H1 (cell line): Measurements from ENCODE around the gene PSMC1. TPM values are rescaled to one million over a fixed set of nuclear protein-coding genes. Genes with fewer than 3 reads are reported as not detected.

Source experiments
- CTCF ChIA-PET: fragments of 300-600 bp; sonication (Branson Sonifier 250); formaldehyde crosslinking; loops from one replicate; lab custom pipeline; 2021; ENCODE audit not compliant: partially characterized antibody; lab: Charles Lee
- POLR2A ChIA-PET: fragments of 300-600 bp; sonication (Branson Sonifier 250); formaldehyde crosslinking; loops from one replicate; lab custom pipeline; 2021; ENCODE audit warnings: inconsistent platforms; ENCODE audit not compliant: partially characterized antibody; lab: Charles Lee
- DNase-seq, 2 experiments: peaks; one replicate each; pipeline versions ENCODE4 v3.0.0 to v3.0.0-alpha.2; 2010 to 2022; ENCODE audit warnings: low spot score in 2 of 2, low read depth in 1 of 2, mixed read lengths in 1 of 2
- FAIRE-seq: peaks from 2 replicates; lab custom pipeline; 2011; peaks lifted over from hg19 to GRCh38; lab: Jason Lieb, UNC
- H2AFZ ChIP-seq: 2 replicates; pipeline ENCODE4 v1.8.1; 2012; ENCODE audit warnings: low read length, inconsistent platforms
- H2AK5ac ChIP-seq: 2 replicates; pipeline ENCODE4 v1.6.1; 2013; ENCODE audit warnings: low read depth, low read length
- H2BK120ac ChIP-seq: replicated peaks from 2 replicates; pipeline ENCODE3; 2013; ENCODE audit warnings: low read depth, low read length, inconsistent platforms
- H2BK12ac ChIP-seq: 2 replicates; pipeline ENCODE4 v1.6.1; 2013; ENCODE audit warnings: low read depth, low read length
- H2BK15ac ChIP-seq: 2 replicates; pipeline ENCODE4 v1.6.1; 2013; ENCODE audit warnings: low read length
- H2BK20ac ChIP-seq: 2 replicates; pipeline ENCODE4 v1.6.1; 2013; ENCODE audit warnings: low read length
- H2BK5ac ChIP-seq: 2 replicates; pipeline ENCODE4 v1.6.1; 2013; ENCODE audit warnings: low read depth, low read length
- H3K14ac ChIP-seq: 2 replicates; pipeline ENCODE4 v1.6.1; 2013; ENCODE audit warnings: inconsistent platforms; ENCODE audit not compliant: insufficient read length
- H3K18ac ChIP-seq: 2 replicates; pipeline ENCODE4 v1.6.1; 2013; ENCODE audit warnings: low read length; ENCODE audit errors: extremely low read depth
- H3K23ac ChIP-seq: 2 replicates; pipeline ENCODE4 v1.6.1; 2013; ENCODE audit warnings: inconsistent platforms; ENCODE audit not compliant: insufficient read length
- H3K23me2 ChIP-seq: 2 replicates; pipeline ENCODE4 v1.6.1; 2013; ENCODE audit warnings: low read depth, low read length
- H3K27ac ChIP-seq: 2 replicates; pipeline ENCODE4 v1.6.1; 2011; ENCODE audit warnings: low read depth, low read length, inconsistent platforms
- H3K27me3 ChIP-seq, 4 experiments: replicated peaks in 1 of 4; 1 replicate in 1 of 4; 2 replicates in 3 of 4; pipeline versions ENCODE4 v1.6.1 to v1.8.1; 2011 to 2013; ENCODE audit warnings: low read length in 3 of 4, mild to moderate bottlenecking in 3 of 4, inconsistent platforms in 2 of 4, mixed read lengths in 2 of 4, moderate library complexity in 1 of 4; ENCODE audit not compliant: control insufficient read depth in 3 of 4, insufficient read depth in 3 of 4; ENCODE audit errors: extremely low read depth in 1 of 4
- H3K36me3 ChIP-seq, 4 experiments: 2 replicates each; pipeline versions ENCODE4 v1.6.1 to v1.8.1; 2011 to 2013; ENCODE audit warnings: mild to moderate bottlenecking in 4 of 4, low read length in 3 of 4, moderate library complexity in 2 of 4, control low read depth in 1 of 4, inconsistent platforms in 1 of 4; ENCODE audit not compliant: insufficient read depth in 4 of 4, control insufficient read depth in 2 of 4
- H3K4ac ChIP-seq: replicated peaks from 2 replicates; pipeline ENCODE3; 2013; ENCODE audit warnings: low read length, low read depth, mixed read lengths, inconsistent platforms; ENCODE audit not compliant: insufficient read length
- H3K4me1 ChIP-seq, 4 experiments: replicated peaks in 1 of 4; 1 replicate in 1 of 4; 2 replicates in 3 of 4; pipeline versions ENCODE4 v1.6.1 to v1.8.1; 2011 to 2013; ENCODE audit warnings: low read length in 3 of 4, inconsistent platforms in 2 of 4, mixed read lengths in 1 of 4; ENCODE audit not compliant: insufficient read depth in 4 of 4, control insufficient read depth in 3 of 4
- H3K4me2 ChIP-seq, 2 experiments: 2 replicates each; pipeline versions ENCODE4 v1.6.1 to v1.8.1; 2011 to 2013; ENCODE audit warnings: low read depth in 2 of 2, low read length in 2 of 2, control low read depth in 1 of 2, inconsistent platforms in 1 of 2, mild to moderate bottlenecking in 1 of 2; ENCODE audit not compliant: insufficient read depth in 1 of 2
- H3K4me3 ChIP-seq, 4 experiments: fragments of 200-600, 300-600 bp in 1 of 4; sonication (generic), shearing (Covaris generic), sonication (Bioruptor Twin) in 1 of 4; 2 replicates each; pipeline versions ENCODE4 v1.5.1 to v1.8.1; 2011 to 2016; ENCODE audit warnings: low read length in 4 of 4, low read depth in 3 of 4, control low read depth in 2 of 4, inconsistent platforms in 2 of 4, mild to moderate bottlenecking in 2 of 4, mixed read lengths in 1 of 4, moderate library complexity in 1 of 4; ENCODE audit not compliant: insufficient read depth in 2 of 4; ENCODE audit errors: extremely low read depth in 1 of 4
- H3K56ac ChIP-seq: replicated peaks from 2 replicates; pipeline ENCODE3; 2013; ENCODE audit warnings: low read depth, mild to moderate bottlenecking, mixed read lengths, low read length, inconsistent platforms; ENCODE audit not compliant: insufficient read length
- H3K79me1 ChIP-seq: 2 replicates; pipeline ENCODE4 v1.6.1; 2013; ENCODE audit warnings: low read depth, low read length, control low read depth
- H3K79me2 ChIP-seq, 2 experiments: 2 replicates each; pipeline versions ENCODE4 v1.6.1 to v1.8.1; 2012 to 2013; ENCODE audit warnings: low read length in 2 of 2, mild to moderate bottlenecking in 2 of 2, inconsistent platforms in 1 of 2; ENCODE audit not compliant: insufficient read depth in 2 of 2, control insufficient read depth in 1 of 2
- H3K9ac ChIP-seq, 4 experiments: replicated peaks in 1 of 4; 1 replicate in 1 of 4; 2 replicates in 3 of 4; pipeline versions ENCODE4 v1.6.1 to v1.8.1; 2011 to 2013; ENCODE audit warnings: low read depth in 3 of 4, low read length in 3 of 4, control low read depth in 2 of 4, mild to moderate bottlenecking in 2 of 4, moderate library complexity in 2 of 4, inconsistent platforms in 1 of 4; ENCODE audit errors: extremely low read depth in 1 of 4
- H3K9me3 ChIP-seq, 2 experiments: 2 replicates each; pipeline versions ENCODE4 v1.6.1 to v1.8.1; 2012 to 2013; ENCODE audit warnings: mild to moderate bottlenecking in 2 of 2, moderate library complexity in 2 of 2, control low read depth in 1 of 2, inconsistent platforms in 1 of 2, low read depth in 1 of 2, low read length in 1 of 2, mixed read lengths in 1 of 2; ENCODE audit not compliant: insufficient read depth in 2 of 2
- H4K20me1 ChIP-seq, 2 experiments: replicated peaks in 1 of 2; 2 replicates each; pipeline versions ENCODE3 to v1.8.1; 2011 to 2013; ENCODE audit warnings: inconsistent platforms in 2 of 2, low read length in 2 of 2, mild to moderate bottlenecking in 1 of 2; ENCODE audit not compliant: insufficient read depth in 2 of 2, control insufficient read depth in 1 of 2
- H4K5ac ChIP-seq: 2 replicates; pipeline ENCODE4 v1.6.1; 2013; ENCODE audit warnings: low read length, low read depth, mixed read lengths, inconsistent platforms; ENCODE audit not compliant: insufficient read length
- H4K8ac ChIP-seq: 2 replicates; pipeline ENCODE4 v1.8.0; 2013; ENCODE audit warnings: mild to moderate bottlenecking, moderate library complexity, low read length, inconsistent platforms; ENCODE audit not compliant: insufficient read depth; ENCODE audit errors: extremely low read depth
- H4K91ac ChIP-seq: replicated peaks from 2 replicates; pipeline ENCODE3; 2013; ENCODE audit warnings: low read length, mixed read lengths, inconsistent platforms; ENCODE audit not compliant: insufficient read length
- BACH1 ChIP-seq: IDR thresholded peaks from 2 replicates; pipeline ENCODE4 v1.6.1; 2012; ENCODE audit warnings: low read length, improper control_type of control experiment
- HDAC6 ChIP-seq: IDR thresholded peaks from one replicate; pipeline ENCODE4 v1.7.1; 2012; ENCODE audit warnings: low read depth, mild to moderate bottlenecking, inconsistent platforms, low read length, moderate library complexity
- SP2 ChIP-seq: IDR thresholded peaks from 2 replicates; pipeline ENCODE4 v1.6.1; 2012; ENCODE audit warnings: mild to moderate bottlenecking, low read length, inconsistent platforms
- TAF7 ChIP-seq: optimal IDR thresholded peaks from 2 replicates; pipeline ENCODE3; 2011; ENCODE audit warnings: low read depth, mild to moderate bottlenecking, inconsistent platforms, low read length, moderate library complexity, borderline replicate concordance
- WGBS, 2 experiments: shearing (Covaris generic) in 1 of 2; methylation state at CpG; one replicate each; pipeline versions ENCODE4 v1.1.6 to v1.1.7; 2013 to 2015; ENCODE audit warnings: low lambda C conversion rate in 2 of 2, mixed read lengths in 2 of 2, inconsistent platforms in 1 of 2, low coverage in 1 of 2, missing lambda C conversion rate in 1 of 2; ENCODE audit not compliant: insufficient replicate concordance in 2 of 2, insufficient coverage in 1 of 2, insufficient read length in 1 of 2; ENCODE audit errors: extremely low coverage in 1 of 2, missing lambda C conversion rate in 1 of 2; 5-methylcytosine and 5-hydroxymethylcytosine counted together
- polyA plus RNA-seq, 7 experiments: library from polyadenylated mRNA; depleted of rRNA in 3 of 7; stranded (reverse) in 5 of 7; unstranded in 2 of 7; fragments of >200 nt in 5 of 7; fragments of 200-250 nt in 2 of 7; gene quantifications; 1 replicate in 5 of 7; 2 replicates in 1 of 7; 4 replicates in 1 of 7; pipeline versions ENCODE4 v1.2.1 to v1.2.3, GENCODE V29; 2011 to 2013; ENCODE audit warnings: missing spikeins in 2 of 7, mixed read lengths in 2 of 7
- total RNA-seq: library from RNA; stranded (reverse); fragmentation: NEBNext Ultra II Directional; extraction: Animal tissue kit (Norgen Biotek cat#: 25700); gene quantifications from 2 replicates; pipeline ENCODE4 v1.2.1, GENCODE V29; 2021

Gene PSMC1
- total and polyA plus RNA-seq, 2 of the 8 experiments (the other 6 are each of a cell fraction or from before 2014, with no cell fraction given), result 46.2 to 99.6 TPM

DNA sequence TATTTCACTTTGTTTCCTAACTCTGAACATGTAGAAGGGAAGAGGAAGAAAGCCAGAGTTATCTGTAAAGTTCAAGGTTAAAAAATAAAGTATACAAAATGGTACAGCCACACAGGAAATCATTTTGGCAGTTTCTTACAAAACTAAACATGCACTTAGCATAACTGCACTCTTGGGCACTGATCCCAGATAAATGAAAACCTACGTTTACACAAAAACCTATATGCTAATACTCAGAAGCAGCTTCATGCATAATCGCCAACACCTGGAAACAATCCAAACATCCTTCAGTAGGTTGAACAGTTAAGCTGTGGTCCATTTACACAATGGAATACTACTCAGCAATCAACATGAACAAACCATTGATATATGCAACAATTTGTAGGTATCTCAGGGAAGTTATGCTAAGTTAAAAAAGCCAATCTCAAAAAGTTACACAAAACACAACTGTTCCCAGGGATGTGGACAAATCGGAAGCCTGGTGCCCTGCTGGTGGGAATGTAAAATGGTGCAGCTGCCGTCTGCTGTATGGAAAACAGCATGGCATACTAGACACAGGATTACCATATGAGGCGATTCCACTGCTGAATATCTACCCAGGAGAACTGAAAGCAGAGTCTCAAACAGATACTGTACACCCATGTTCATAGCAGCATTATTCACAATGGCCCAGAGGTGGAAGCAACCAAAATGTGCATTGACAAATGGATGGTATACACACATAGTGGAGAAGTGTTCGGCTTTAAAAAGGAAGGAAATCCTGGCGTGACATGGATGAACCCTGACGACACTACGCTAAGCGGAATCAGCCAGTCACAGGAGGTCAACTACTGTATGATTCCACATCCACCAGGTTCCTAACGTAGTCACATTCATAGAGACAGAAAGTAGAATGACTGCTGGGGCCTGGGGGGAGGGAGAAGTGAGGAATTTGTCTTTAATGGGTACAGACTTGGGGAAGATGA lies 37.7 kb downstream of the PSMC1 start:
- Histone ChIP-seq H3K79me2 (no peaks in the 10 kb centered on the region), H3K18ac (no peak overlapping the region), H2BK120ac (no peak overlapping the region), H4K5ac (no peak overlapping the region), H3K23ac (no peak overlapping the region), H2AK5ac (no peak overlapping the region), H3K4ac (no peak overlapping the region), H3K4me3 (no peak overlapping the region), H3K9ac (no peak overlapping the region), H2BK15ac (no peak overlapping the region), H2BK12ac (no peak overlapping the region), H2BK5ac (no peak overlapping the region), H3K9me3 (no peaks in the 10 kb centered on the region), H3K4me2 (no peak overlapping the region), H3K14ac (no peak overlapping the region), H2BK20ac (no peak overlapping the region), H2AFZ (no peak overlapping the region), H3K79me1 (no peaks in the 10 kb centered on the region), H3K27ac (no peak overlapping the region), H4K91ac (no peak overlapping the region), H4K8ac (no peak overlapping the region; the same call in 1 of the 2 replicates), H4K20me1 (no peaks in the 10 kb centered on the region), H3K27me3 (no peaks in the 10 kb centered on the region), H3K36me3 (peaks cover 0 to 26% (median 3%) of the 10 kb centered on the region in 4 experiments; a peak in 5 of 8 replicates), H3K23me2 (no peaks in the 10 kb centered on the region), H3K56ac (no peak overlapping the region), H3K4me1 (peaks cover 0 to 8% (median 0%) of the 10 kb centered on the region in 4 experiments; a peak in 3 of 7 replicates)
- no peak for DNase-seq
- FAIRE-seq, result no peak
- TF ChIP-seq SP2 (no peak), TAF7 (no peak), HDAC6 (no peak), BACH1 (no peak)
- 87% methylated on average over 11 of the region's 11 CpGs; no CpG with 5 or more reads in 1 of the 2 experiments for WGBS, 2 experiments
- POLR2A ChIA-PET, result no interaction called here
- CTCF ChIA-PET, result no interaction called here
